PC-3 (cell line): Measurements from ENCODE around the gene RAB11A. TPM values are rescaled to one million over a fixed set of nuclear protein-coding genes. Genes with fewer than 3 reads are reported as not detected.

Experiments used
- ATAC-seq: fragments of 200-7000 bp; cut with Tn5 transposase; 2 replicates; pipeline ENCODE4 v1.9.1; 2020; ENCODE audit warnings: mild to moderate bottlenecking, moderate library complexity
- BruUV-seq: library from RNA; stranded (reverse); fragments of 400-500 nt; replicated peaks from 2 replicates; lab custom pipeline; 2021; lab: Mats Ljungman, UMichigan
- CTCF ChIA-PET: fragments of 300-600 bp; sonication (Branson Sonifier 250); formaldehyde crosslinking; loops from one replicate; lab custom pipeline; 2022; ENCODE audit warnings: antibody characterized with exemption; lab: Charles Lee
- POLR2A ChIA-PET: fragments of 300-600 bp; sonication (Branson Sonifier 250); formaldehyde crosslinking; loops from one replicate; lab custom pipeline; 2022; ENCODE audit warnings: antibody characterized with exemption; ENCODE audit not compliant: unreplicated experiment; lab: Charles Lee
- DNase-seq: peaks from one replicate; pipeline ENCODE4 v3.0.0-alpha.2; 2015
- H2AFZ ChIP-seq: fragments of 300-600 bp; sonication (generic); 2 replicates; pipeline ENCODE4 v1.6.0; 2016; ENCODE audit warnings: antibody characterized with exemption, low read length
- H3F3A ChIP-seq: fragments of 300-600 bp; sonication (generic); one replicate; pipeline ENCODE4 v1.6.0; 2017; ENCODE audit warnings: antibody characterized with exemption, low read length, control low read depth, mild to moderate bottlenecking; ENCODE audit not compliant: unreplicated experiment
- H3K27ac ChIP-seq: fragments of 300-600 bp; sonication (generic); 2 replicates; pipeline ENCODE4 v1.5.1; 2016; ENCODE audit warnings: mild to moderate bottlenecking, low read length
- H3K27me3 ChIP-seq: fragments of 300-600 bp; sonication (generic); 2 replicates; pipeline ENCODE4 v1.6.1; 2016; ENCODE audit warnings: low read length, mixed read lengths
- H3K36me3 ChIP-seq: fragments of 300-600 bp; sonication (generic); 2 replicates; pipeline ENCODE4 v1.6.1; 2016; ENCODE audit warnings: low read depth, mixed run types, low read length, mixed read lengths
- H3K4me1 ChIP-seq: fragments of 300-600 bp; sonication (generic); 2 replicates; pipeline ENCODE4 v1.5.1; 2016; ENCODE audit warnings: low read length; ENCODE audit not compliant: insufficient read depth
- H3K4me2 ChIP-seq: fragments of 300-600 bp; sonication (generic); 2 replicates; pipeline ENCODE4 v1.6.0; 2016; ENCODE audit warnings: low read length
- H3K4me3 ChIP-seq: fragments of 300-600 bp; sonication (generic); 2 replicates; pipeline ENCODE4 v1.5.1; 2016; ENCODE audit warnings: mild to moderate bottlenecking, low read length, mixed read lengths
- H3K79me2 ChIP-seq: fragments of 300-600 bp; sonication (generic); 2 replicates; pipeline ENCODE4 v1.6.1; 2017; ENCODE audit warnings: low read length, mixed read lengths
- H3K9ac ChIP-seq: fragments of 300-600 bp; sonication (generic); 2 replicates; pipeline ENCODE4 v1.6.0; 2016; ENCODE audit warnings: mild to moderate bottlenecking, low read length
- H3K9me2 ChIP-seq: fragments of 300-600 bp; sonication (generic); replicated peaks from 2 replicates; pipeline ENCODE4 v1.6.1; 2016; ENCODE audit warnings: mixed run types, low read length, mixed read lengths
- H3K9me3 ChIP-seq: fragments of 300-600 bp; sonication (generic); 2 replicates; pipeline ENCODE4 v1.6.1; 2016; ENCODE audit warnings: low read length, mixed read lengths
- H4K20me1 ChIP-seq: fragments of 300-600 bp; sonication (generic); 2 replicates; pipeline ENCODE4 v1.6.1; 2016; ENCODE audit warnings: low read length, mixed read lengths
- CTCF ChIP-seq: fragments of 300-600 bp; sonication (generic); conservative IDR thresholded peaks from 2 replicates; pipeline ENCODE4 v1.5.1; 2017; ENCODE audit warnings: antibody characterized with exemption, low read depth, mild to moderate bottlenecking, low read length
- EZH2 ChIP-seq: fragments of 300-600 bp; sonication (generic); IDR thresholded peaks from one replicate; pipeline ENCODE4 v1.6.1; 2017; ENCODE audit warnings: antibody characterized with exemption, mild to moderate bottlenecking, low read length; ENCODE audit not compliant: unreplicated experiment
- EZH2phosphoT487 ChIP-seq: fragments of 300-600 bp; sonication (generic); IDR thresholded peaks from 2 replicates; pipeline ENCODE4 v1.6.1; 2018; ENCODE audit warnings: mild to moderate bottlenecking, antibody characterized with exemption, low read length, borderline replicate concordance
- intact Hi-C: fragments of 100-400 bp; cut with micrococcal nuclease; formaldehyde crosslinking; loops from 2 replicates; pipeline ENCODE4 v1.9.0; 2023
- total RNA-seq: library from RNA; depleted of rRNA; stranded (reverse); fragments of >200 nt; gene quantifications from 2 replicates; pipeline ENCODE4 v1.2.3, GENCODE V29; 2014

RAB11A gene
- total RNA-seq, 1 experiment from 2014 or later = 171 TPM

- no peak for DNase-seq
- Histone ChIP-seq H4K20me1 (no peaks in the 10 kb centered on the region), H3K9ac (no peak overlapping the region), H3K9me3 (no peaks in the 10 kb centered on the region), H3K27me3 (no peaks in the 10 kb centered on the region), H3K79me2 (no peaks in the 10 kb centered on the region), H3K4me3 (no peak overlapping the region), H3K9me2 (no peaks in the 10 kb centered on the region), H3K27ac (0 out of 2 replicates have a peak overlapping the region, but pooled peaks have one; percentile 15), H3K4me2 (peak overlapping the region; percentile 17; the same call in 1 of the 2 replicates), H3K36me3 (peaks cover 5% of the 10 kb centered on the region; the same call in 1 of the 2 replicates), H3F3A (no peaks in the 10 kb centered on the region), H3K4me1 (peaks cover 29% of the 10 kb centered on the region), H2AFZ (no peak overlapping the region)
- no TSS peak for BruUV-seq
- ChIA-PET POLR2A (no interaction called here), CTCF (no interaction called here)
- intact Hi-C loops = no loop called here
- TF ChIP-seq CTCF (no peak), EZH2phosphoT487 (no peak), EZH2 (no peak)
- no peak for ATAC-seq
These were observed 32.5 kb downstream of the RAB11A start for GRCh38 chr15:65901836-65902235.

DNA sequence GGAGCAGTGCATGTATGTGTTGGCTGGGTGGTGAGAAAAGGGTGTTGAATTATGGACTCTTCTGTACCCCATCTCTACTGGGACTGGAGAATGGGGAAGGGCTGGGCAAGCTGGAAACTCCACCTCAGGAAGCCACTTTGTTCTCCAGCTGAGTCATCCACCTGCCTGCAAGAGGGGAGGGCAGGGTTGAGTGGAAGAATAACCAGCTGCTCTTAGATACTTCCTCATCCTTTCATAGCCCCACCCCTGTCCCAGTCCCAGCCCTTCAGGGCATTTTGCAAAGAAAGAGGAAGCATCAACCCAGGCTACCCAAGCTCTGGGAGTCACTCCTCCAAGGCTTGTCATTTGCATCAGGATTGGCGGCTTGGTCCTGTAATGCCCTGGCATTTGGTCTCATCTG, 33.1 kb downstream of the RAB11A start:
- Histone ChIP-seq H3K27ac (0 out of 2 replicates have a peak overlapping the region, but pooled peaks have one; percentile 15), H3K36me3 (peaks cover 5% of the 10 kb centered on the region; the same call in 1 of the 2 replicates), H3K9ac (no peak overlapping the region), H3K27me3 (no peaks in the 10 kb centered on the region), H3K9me2 (no peaks in the 10 kb centered on the region), H2AFZ (no peak overlapping the region), H3K4me1 (peaks cover 30% of the 10 kb centered on the region), H3K79me2 (no peaks in the 10 kb centered on the region), H3K4me3 (no peak overlapping the region), H3K4me2 (peak overlapping the region; percentile 17; the same call in 1 of the 2 replicates), H3F3A (no peaks in the 10 kb centered on the region), H4K20me1 (no peaks in the 10 kb centered on the region), H3K9me3 (no peaks in the 10 kb centered on the region)
- peak; percentile 97 for ATAC-seq
- no peak for TF ChIP-seq CTCF
- no peak for TF ChIP-seq EZH2
- no peak for TF ChIP-seq EZH2phosphoT487
- BruUV-seq = no TSS peak
- intact Hi-C loops = no loop called here
- ChIA-PET POLR2A (no interaction called here), CTCF (no interaction called here)
- peak; percentile 89 for DNase-seq

DNA sequence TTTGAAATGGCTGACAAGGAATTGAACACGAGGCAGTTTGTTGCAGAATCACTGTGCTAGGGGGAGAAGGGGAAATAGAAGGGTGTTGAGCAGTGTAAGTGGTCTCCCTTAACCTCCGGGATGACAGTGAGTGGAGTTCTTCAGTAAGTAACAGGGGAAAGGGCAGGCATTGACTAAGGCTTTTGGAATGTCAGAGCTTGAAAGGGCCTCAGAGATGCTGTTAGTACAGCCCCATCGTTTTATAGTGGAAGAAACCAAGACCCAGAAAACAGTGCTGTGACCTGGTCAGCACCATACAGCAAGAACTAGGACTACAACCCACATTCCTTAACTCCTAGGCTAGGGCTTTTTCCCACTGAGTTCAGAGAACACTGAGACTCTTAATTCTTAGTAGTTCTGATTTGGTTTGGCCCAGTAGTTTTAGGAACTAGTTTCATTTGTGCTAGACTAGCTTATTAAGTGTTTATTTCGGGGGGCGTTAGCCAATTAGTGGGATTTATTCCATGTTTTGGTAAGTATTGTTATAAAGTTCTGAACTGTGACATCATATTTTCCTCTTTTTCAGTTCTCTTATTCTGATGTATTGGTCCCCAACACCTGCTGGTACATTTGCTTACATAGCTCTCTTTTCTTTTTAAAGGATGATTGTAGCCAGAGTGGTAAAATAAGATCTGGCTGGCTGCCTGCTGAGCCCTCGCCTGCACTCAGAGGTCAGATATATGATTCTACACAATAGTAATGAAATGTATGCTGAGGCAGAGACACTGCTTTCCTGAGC, 34.2 kb downstream of the RAB11A start:
- Histone ChIP-seq H3K27me3 (no peaks in the 10 kb centered on the region), H3K9me2 (no peaks in the 10 kb centered on the region), H4K20me1 (no peaks in the 10 kb centered on the region), H3F3A (no peaks in the 10 kb centered on the region), H3K9me3 (no peaks in the 10 kb centered on the region), H3K4me2 (no peak overlapping the region), H2AFZ (no peak overlapping the region), H3K79me2 (no peaks in the 10 kb centered on the region), H3K27ac (no peak overlapping the region), H3K9ac (no peak overlapping the region), H3K4me3 (no peak overlapping the region), H3K4me1 (peaks cover 30% of the 10 kb centered on the region), H3K36me3 (0 out of 2 replicates have a peak, but pooled peaks cover 5% of the 10 kb centered on the region)
- intact Hi-C loops = no loop called here
- DNase-seq (peak; percentile 19), ATAC-seq (no peak)
- no peak for TF ChIP-seq CTCF
- TF ChIP-seq EZH2phosphoT487 = no peak
- no peak for TF ChIP-seq EZH2
- ChIA-PET CTCF (no interaction called here), POLR2A (interaction anchor here (0.6 kb wide), 1 partner anchor 554 kb away, joined by 5 read pairs; no protein-coding TSS in a partner anchor)
- BruUV-seq = no TSS peak
